ENCODE data around the gene PPFIBP2.

PPFIBP2 gene

GRCh38 chr11:7604331-7604955 is 90.6 kb downstream of the PPFIBP2 start:
- DNase-seq: no peak

DNA sequence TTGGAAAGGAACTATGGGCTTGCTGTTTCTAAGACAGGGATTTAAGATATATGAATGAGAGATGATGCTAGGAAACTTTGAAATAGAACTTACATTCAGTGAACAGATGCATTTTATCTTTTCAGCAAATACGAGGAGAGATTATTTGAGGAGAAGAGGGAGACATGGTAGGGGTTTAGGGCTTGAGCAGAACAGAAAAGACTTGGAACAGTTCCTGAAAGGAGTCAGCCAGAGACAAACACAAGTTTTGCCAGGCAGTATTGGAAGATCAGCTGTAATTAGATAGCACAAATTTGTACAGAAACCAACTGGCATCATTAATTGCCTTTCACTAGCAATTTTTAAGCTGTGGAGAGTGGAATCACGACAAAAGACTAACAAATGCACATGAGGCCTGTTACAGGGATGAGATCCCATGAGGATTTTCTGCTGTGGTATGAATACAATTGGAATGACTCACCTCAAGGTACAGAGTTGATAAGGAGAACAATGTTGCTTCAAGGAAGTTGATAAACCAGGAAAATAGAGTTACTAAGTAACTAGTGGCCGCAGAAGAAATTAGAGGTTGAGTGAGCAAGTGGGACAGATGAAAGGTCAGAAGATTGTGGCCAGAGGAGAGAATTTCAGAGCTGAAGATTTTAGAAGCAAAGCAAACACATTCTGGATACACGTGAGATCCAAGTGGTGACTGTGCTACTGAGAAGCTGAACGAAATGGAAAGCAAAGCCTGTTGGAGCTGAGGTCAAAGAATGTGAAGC is 91.6 kb downstream of the PPFIBP2 start:
- DNase-seq: peak; percentile 43

GRCh38 chr11:7606496-7606895 is 92.7 kb downstream of the PPFIBP2 start:
- no peak for DNase-seq

- no peak for DNase-seq
These were observed 95.2 kb downstream of the PPFIBP2 start for GRCh38 chr11:7609015-7609414.

GRCh38 chr11:7609521-7609920 is 95.7 kb downstream of the PPFIBP2 start:
- no peak for DNase-seq

DNA sequence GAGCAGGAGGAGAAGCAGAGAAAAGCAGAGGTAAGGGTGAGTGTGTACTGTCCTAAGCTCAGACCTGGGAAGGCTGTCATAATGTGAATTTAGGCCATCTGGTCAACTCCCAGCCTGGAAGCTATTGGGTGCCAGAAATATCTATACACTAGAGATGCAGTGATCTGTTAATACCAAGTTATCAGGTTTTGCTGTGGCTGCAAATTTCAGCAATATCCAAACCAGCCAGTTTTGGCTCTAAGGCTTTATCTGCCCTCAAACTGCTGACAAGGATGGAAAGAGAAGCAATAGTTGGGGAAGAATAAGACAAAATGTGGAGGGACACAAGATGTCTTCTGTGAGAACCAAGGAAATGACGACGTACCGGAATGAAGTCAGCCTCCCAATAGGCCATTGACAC is 96.6 kb downstream of the PPFIBP2 start:
- no peak for DNase-seq

GRCh38 chr11:7611411-7611810 is 97.6 kb downstream of the PPFIBP2 start:
- DNase-seq: no peak

- no peak for DNase-seq
These were observed 98.4 kb downstream of the PPFIBP2 start for GRCh38 chr11:7612056-7612660.

DNA sequence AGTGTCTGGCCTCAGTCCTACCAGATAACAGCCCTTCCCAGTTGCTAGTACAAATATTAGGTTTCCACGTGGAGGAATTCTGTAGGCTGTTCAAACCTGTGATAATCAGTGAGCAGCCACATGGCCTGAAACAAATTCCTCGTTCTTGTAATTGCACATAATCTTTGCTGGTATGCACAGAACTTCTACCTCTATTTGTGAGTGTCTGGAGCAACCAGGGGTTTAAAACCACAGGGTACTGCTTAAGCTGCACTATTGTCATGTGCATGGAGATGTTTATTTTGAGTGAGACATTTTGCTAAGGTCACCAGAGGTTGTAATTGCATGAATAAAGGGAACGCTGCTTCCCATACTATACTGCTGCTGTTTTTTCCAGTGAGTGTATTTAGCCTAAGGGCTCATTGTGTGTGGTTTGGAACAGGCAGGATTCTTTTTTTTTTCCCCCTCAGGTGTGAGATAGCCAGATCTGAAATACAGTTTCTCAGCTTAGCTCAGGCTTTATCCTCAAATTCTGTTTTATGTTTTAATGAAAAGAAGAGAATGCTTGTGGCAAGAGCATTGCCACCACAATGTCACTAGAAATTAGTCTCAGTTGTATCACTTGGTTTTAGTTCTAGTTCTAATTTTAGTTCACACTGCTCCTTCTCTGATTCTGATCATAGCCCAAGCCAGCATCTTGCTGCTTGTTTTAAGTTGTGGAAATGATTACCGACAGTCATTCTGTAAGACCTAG is 99.0 kb downstream of the PPFIBP2 start:
- no peak for DNase-seq

- DNase-seq: no peak
These were observed 99.6 kb downstream of the PPFIBP2 start for GRCh38 chr11:7613394-7613720.

- no peak for DNase-seq
These were observed 100.9 kb downstream of the PPFIBP2 start for GRCh38 chr11:7614656-7615055.

DNA sequence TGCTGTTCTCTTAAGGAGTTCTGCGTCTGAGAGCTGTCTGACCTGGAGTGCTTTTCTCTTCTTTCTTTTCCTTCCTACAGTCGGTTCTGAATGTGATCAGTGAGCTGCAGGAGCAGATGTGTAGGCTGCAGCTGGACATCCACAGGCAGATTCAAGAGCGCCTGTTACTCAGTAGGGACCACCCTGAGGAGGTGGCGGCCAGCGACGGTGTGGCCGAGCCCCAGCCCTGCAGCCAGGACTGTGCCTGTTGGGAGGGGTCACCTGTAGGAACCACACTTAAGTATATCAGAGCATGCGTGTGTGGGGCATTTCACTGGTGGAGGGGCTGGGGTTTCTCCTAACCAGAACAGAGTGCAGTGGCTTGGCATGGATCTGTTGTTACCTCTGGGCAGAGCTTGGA is 103.2 kb downstream of the PPFIBP2 start:
- no peak for DNase-seq

GRCh38 chr11:7619322-7619721 is 105.5 kb downstream of the PPFIBP2 start:
- no peak for DNase-seq

GRCh38 chr11:7621090-7621489 is 107.3 kb downstream of the PPFIBP2 start:
- DNase-seq: no peak

DNA sequence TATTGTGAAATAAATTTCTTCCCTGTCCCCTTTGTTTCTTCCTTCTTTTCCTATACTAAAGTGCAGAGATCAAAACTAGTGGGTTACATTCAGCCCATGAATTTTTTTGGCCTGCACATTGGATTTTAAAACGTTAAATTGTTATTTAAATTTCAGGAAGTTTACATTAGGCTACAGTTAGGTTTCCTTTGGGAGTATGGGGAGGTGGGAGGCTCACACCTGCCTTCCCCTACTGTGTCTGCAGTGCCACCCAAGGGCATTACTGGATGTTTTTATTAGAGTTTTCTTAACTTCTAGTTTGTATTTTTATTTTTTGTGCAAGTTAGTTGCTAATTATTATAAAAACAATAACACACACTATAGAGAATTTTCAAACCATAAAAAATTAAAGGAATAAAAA is 107.8 kb downstream of the PPFIBP2 start:
- no peak for DNase-seq

DNA sequence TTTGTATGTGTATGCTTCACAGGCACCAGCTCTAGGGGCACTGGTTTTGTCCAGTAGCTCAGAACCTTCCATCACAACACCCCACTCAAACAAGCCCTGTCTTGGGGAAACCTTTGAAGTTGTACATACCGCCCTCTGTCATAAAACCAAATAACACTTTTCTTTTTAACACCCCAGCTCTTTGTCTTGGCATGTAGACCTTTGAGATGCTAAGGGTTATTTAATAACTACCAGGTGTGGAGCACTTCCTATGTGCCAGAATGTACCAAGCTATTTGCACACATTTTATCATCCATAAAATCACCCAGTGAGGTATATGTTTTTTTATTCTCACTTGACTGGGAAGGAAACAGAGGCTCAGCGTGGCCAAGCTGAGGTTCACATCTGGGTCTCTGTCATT is 108.9 kb downstream of the PPFIBP2 start:
- DNase-seq: no peak

DNA sequence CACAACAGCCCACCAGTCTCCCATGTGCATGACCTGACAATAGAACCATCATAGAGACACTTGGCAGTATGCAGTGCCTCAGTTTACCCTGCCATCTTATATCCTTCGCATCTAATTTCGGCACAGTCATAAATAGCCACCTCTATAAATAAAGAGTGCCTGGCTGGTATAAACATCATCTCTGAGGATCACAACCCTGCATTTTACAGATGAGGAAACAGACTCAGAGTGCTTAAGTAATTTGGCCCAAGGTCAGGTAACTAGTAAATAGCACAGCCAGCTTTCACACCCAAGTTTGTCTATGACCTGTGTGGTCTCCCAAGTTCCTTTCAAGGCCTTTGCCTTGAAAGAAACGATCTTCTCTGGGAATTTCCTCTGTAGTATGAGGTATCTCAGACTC is 114.9 kb downstream of the PPFIBP2 start:
- DNase-seq: no peak

- no peak for DNase-seq
These were observed 116.2 kb downstream of the PPFIBP2 start for GRCh38 chr11:7630002-7630401.

DNA sequence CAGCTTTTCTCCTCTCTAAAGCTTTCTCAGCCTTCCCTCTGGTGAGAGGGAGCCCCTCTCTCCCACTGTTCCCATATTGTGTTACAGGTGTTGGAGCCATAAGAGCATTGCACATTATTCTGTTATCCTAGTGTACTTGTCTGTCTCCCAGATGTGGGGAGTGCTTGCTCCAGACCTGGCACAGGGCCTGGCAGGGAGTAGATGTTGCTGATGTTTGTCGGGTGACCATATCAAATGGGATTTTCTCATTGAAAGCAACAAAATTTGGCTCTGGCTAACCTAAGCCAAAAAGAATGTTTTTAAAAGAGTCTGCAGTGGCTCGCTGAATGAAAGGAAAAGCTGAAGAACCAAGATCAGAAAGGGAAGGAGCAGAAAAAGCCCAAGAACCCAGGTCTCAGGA is 118.4 kb downstream of the PPFIBP2 start:
- DNase-seq: no peak

DNA sequence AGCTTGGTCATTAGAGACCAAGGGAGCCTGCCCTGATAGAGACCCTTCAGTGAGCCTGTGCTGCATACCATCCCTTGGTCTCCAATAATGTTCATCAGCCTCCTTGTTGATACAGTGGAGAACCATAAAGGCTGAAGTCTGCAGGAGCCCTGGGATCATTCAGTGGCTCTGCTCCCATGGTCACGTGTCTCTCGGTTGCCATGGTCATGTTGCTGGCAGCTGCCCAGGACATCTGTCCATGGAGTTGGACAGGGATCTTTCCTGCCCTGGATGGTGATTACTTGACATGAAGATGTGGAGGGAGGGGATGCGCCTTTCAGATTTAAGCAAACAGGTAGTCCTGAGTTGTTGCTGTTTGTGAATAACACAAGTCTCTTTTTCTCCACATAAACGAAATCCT is 121.3 kb downstream of the PPFIBP2 start:
- no peak for DNase-seq

- DNase-seq: no peak
These were observed 121.9 kb downstream of the PPFIBP2 start for GRCh38 chr11:7635708-7636107.

DNA sequence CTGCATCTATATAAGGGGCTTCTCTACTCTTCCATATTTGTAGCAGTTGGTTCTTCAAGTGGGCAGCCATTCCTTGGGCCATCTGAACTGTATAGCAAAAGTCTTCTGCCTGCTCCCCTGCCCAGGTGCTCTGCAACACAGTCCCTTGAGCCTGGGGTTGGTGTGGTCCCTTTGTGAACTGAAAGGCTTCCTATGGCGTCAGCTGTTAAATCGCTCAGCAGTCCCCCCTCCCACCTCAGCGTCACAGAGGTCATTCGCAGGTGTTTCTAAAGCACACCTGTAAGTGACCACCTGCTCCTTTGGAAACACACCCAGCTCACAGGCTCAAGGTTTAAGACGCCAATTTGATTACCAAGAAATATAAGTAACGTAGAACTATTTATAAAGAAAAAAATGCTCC is 122.6 kb downstream of the PPFIBP2 start:
- DNase-seq: no peak

DNA sequence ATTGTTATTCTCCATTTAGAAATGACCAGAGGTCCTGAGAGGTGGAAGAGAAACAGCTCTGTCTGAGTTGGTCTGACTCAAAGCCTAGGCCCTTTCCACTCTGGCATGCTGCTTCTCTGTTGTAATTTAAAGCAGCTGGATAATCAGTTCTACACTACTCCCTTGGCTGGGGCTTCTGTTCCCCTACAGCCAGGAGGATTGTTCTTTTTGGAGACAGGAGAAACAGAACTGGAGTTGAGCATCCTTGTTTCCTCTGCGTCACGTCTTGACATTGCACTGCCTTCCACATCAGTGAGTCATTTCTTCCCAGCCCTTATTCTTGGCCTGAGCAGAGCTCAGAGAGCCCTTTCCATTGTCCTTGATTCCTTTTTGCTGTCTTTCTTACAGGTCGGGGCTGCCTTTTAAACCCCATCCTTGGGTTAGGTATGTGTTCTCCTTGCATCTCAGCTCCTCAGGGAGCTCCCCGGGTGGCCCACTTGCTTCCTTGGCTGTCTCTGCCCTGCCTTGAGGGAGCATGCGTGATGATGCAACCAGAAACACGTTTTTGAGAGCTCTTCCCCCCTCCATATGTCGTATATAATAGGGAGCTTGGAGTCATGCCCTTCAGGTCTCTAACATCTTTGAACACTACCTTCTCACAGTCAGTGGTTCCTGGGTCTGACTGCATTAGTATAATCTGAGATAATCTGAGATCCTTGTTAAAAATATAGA is 123.8 kb downstream of the PPFIBP2 start:
- peak; percentile 71 for DNase-seq

All from fibroblast of skin of right quadriceps (primary cell).